SK-N-MC (cell line): ENCODE measurements around the gene INO80E.

Experiments used
- EZH2 ChIP-seq: fragments of 200-600 bp; sonication (generic); IDR thresholded peaks from one replicate; pipeline ENCODE4 v1.6.1; 2017; ENCODE audit warnings: antibody characterized with exemption
- FOXP2 ChIP-seq: optimal IDR thresholded peaks from 2 replicates; pipeline ENCODE3; 2011; ENCODE audit warnings: mild to moderate bottlenecking, moderate library complexity; ENCODE audit not compliant: insufficient read depth; ENCODE audit errors: extremely low read length, control extremely low read depth
- POLR2AphosphoS5 ChIP-seq: IDR thresholded peaks from 2 replicates; pipeline ENCODE4 v1.6.1; 2012; ENCODE audit warnings: mild to moderate bottlenecking, low read depth, low read length, borderline replicate concordance

DNA sequence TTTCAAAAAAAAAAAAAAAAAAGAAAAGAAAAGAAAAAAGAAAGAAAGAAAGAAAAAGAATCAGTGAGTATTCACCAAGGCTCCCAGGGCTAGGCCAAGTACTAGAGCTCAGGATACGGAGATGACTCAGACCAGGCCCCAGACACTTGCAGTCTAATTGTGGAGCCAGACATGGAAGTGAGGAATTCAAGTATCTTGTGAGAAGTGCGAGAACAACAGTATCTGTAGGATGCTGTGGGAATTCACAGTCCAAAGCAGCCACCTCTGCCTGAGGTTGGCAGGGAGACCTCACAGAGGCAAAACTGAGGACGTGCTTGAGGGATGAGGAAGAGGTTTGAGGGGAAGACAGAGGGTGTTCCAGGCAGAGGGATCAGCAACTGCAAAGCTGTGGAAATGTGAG is 55.5 kb downstream of the INO80E start:
- TF ChIP-seq EZH2 (no peak), POLR2AphosphoS5 (no peak), FOXP2 (no peak)
